ENCODE data around the gene CBR4.
"Not testable (repeated sequence)": the region's sequence is repeated elsewhere in the genome, so short reads cannot be mapped to it uniquely, and the experiment has no call there.

The CBR4 gene

DNA sequence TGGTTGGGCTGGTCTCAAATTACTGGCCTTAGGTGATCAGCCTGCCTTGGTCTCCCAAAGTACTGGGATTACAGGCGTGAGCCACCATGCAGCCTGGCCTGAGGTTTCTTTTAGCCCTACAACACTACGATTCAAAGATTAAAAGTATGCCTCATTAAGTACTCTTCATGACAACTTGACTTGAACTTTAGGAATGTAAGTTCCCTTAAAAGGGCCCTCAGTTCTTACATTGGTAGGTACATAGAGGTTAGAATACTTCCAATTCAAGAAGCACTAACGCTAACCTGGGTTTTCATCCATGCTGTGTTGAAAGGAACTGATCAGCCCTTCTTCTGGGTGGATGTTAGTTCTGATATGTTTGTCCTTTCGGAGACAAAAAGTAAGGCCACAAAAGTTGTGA is 15.1 kb downstream of the CBR4 start:
- DNase-seq (ENCODE audit: low read depth in 1 of 2, low spot score in 1 of 2) = no peak

DNA sequence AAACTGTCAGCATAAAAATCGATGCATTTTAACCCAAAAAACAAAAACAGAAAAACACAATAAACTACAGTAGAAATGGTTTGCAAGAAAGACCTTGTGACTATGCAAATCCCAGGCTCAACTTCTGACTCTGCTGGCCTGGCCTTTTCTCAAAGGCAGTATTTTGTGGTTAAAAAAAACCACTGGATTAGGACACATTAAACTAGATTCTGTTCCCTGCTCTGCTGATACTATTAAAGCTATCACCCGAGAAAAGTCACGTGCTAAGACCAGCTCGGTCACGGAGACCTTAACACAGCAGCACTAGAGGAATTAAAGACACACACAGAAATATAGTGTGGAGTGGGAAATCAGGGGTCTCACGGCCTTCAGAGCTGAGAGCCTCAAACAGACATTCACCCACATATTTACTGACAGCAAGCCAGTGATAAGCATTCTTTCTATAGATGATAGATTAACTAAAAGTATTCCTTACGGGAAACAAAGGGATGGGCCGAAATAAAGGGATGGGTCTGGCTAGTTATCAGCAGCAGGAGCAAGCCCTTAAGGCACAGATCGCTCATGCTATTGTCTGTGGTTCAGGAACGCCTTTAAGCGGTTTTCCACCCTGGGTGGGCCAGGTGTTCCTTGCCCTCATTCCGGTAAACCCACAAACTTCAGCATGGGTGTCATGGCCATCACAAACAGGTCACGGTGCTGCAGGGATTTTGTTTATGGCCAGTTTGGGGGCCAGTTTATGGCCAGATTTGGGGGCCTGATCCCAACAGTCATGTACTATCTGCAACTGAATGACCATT is 16.1 kb downstream of the CBR4 start:
- DNase-seq (ENCODE audit: low read depth in 1 of 2, low spot score in 1 of 2) = no peak

DNA sequence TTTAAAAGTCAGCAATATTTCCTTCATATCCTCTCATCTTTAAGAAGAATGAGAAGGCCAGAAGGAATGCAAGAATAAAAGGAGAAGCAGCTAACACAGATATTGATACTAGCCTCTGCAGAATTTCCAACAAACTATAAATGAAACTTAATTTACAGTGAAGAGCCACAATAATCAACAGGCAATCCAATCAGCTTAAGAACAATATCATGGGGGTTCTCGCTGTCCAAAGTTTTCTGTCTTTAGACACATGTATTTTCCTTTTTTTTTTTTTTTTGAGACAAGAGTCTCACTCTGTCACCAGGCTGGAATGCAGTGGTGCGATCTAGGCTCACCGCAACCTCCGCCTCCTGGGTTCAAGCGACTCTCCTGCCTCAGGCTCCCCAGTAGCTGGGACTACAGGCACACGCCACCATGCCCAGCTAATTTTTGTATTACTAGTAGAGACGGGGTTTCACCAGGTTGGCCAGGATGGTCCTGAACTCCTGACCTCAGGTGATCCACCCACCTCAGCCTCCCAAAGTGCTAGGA is 17.0 kb downstream of the CBR4 start:
- DNase-seq (ENCODE audit: low read depth in 1 of 2, low spot score in 1 of 2) = not testable (repeated sequence)

DNA sequence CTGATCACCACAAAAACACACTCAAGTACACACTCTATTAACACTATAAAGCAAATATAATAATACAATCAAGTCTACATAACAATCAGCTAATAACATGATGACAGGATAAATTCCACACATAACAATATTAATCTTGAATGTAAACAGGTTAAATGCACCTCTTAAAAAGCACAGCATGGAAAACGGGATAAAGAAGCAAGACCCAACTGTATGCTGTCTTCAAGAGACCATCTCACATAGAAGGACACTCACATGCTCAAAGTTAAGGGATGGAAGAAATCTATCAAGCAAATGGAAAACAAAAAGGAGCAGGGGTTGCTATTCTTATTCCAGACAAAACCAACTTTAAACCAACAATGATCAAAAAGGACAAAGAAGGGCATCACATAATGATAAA is 28.1 kb downstream of the CBR4 start:
- DNase-seq (ENCODE audit: low read depth in 1 of 2, low spot score in 1 of 2) = no peak

DNA sequence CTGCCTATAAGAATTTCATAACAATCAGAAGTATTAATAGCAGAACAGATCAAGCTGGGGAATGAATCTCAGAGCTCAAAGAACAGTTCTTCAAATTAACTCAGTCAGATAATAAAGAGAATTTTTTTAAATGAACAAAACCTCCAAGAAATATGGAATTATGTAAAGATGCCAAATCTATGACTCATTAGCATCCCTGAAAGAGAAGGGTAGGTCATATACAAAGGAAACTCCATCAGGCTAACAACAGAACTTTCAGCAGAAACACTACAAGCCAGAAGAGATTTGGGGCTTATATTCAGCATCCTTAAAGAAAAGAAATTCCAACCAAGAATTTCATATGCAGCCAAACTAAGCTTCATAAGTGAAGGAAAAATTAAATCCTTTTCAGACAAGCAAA is 28.6 kb downstream of the CBR4 start:
- DNase-seq (ENCODE audit: low read depth in 1 of 2, low spot score in 1 of 2) = no peak

DNA sequence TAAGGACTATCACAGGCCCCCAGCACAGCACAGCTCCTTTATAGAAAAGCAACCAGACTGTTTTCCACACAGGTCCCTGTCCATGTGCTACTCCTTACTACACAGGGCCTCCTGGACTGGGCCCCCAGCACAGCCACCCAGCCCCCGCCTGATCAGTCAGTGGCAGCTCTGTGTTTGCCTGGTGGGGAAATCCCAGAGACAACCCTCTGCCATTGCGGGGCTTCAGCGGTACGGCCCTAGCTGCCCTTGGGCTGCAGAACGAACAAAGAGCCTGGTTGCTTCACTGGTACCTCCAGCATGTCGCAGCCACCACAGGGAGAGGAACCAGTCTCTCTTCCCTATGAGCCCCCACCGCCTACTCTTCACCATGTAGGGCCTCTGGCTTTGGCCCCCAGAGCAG is 30.7 kb downstream of the CBR4 start:
- DNase-seq (ENCODE audit: low read depth in 1 of 2, low spot score in 1 of 2) = no peak

DNA sequence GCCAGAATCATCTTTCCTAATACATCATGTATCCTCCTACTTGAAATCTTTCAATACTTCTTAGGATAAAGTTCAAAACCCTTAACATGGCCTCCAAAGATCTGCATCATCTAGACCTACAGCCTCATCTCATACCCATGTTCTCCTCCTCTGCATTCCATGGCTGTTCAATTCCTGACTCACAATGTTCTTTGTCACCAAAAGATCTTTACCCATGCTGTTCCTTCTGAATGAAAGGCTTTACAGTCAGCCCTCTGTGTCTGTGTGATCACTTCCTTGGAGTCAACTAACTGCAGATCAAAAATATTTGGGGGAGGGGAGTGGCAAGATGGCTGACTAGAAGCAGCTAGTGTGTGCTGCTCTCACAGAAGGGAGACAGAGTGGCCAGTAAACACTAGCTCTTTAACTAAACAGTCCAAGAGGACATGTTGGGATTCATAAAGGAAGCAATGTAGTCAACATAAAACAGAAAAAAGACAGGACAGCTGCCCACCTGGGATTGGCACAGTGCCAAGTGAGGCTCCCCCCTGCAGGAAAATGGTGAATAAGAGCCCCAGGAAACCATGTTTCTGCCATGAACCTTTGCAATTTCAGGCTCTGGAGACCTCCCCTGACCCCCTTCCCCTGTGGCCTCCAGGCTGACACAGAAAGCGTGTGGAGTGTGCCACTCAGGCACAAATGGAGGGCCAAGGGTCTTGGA is 31.9 kb downstream of the CBR4 start:
- DNase-seq (ENCODE audit: low read depth in 1 of 2, low spot score in 1 of 2) = no peak

DNA sequence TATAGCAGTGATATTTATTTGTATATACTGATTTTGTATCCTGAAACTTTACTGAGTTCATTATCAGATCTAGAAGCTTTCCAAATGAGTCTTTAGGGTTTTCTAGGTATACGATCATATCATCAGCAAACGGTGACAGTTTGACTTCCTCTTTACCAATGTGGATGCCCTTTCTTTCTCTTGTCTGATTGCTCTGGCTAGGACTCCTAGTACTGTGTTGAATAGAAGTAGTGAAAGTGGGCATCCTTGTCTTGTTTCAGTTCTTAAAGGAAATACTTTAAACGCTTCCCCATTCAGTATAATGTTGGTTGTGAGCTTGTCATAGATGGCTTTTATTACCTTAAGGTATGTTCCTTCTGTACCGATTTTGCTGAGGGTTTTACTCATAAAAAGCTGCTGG is 37.5 kb downstream of the CBR4 start:
- no peak for DNase-seq (ENCODE audit: low read depth in 1 of 2, low spot score in 1 of 2)

DNA sequence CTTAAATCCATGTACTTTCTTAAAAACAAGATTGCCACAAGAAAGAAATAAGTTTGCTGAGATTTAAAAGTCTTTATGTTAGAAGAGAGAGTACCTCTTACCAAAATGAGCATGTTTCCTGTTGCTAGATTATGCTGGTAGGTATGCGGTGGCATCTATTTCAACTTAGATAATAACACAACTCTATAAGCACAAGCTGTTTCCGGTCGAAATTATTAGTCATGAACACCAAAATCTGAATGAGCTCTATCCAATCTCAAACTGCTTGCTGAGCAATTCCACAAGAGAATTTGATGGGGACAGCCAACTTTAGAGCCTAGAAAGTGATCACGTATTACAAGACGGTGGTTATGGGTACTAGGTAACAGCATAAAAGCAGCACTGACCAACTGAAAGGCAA is 49.3 kb downstream of the CBR4 start:
- no peak for DNase-seq (ENCODE audit: low read depth in 1 of 2, low spot score in 1 of 2)

DNA sequence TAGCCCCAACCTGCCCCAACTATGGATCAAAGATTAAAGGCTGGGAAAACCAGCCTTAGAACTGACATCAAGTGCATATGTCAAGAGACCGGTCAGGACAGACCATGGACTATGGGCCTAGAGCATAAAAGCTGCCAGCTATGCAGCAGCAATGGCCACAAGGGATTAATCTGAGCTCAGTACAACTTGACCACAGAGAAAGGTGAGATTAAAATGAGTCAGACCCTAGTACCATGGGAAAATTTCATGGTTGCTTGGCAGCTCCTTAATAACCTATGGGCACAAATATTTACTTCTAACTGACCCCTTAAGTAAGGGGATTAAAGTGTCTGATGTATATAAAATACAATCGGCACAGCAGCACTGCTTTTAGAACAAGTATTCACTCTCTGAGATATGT is 54.4 kb downstream of the CBR4 start:
- no peak for DNase-seq (ENCODE audit: low read depth in 1 of 2, low spot score in 1 of 2)

DNA sequence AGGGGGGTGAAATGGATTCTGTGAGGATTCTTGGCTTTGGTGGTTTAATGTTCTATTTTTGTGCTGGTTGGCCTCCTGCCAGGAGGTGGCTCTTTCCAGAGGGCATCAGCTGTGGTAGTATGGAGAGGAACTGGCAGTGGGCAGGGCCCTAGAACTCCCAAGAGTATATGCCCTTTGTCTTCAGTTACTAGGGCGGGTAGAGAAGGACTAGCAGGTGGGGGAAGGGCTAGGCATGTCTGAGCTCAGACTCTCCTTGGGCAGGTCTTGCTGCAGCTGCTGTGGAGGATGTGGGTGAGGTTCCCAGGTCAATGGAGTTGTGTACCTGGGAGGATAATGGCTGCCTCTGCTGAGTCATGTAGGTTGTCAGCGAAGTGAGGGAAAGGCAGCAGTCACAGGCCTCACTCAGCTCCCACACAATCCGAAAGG is 57.2 kb downstream of the CBR4 start:
- not testable (repeated sequence) for DNase-seq (ENCODE audit: low read depth in 1 of 2, low spot score in 1 of 2)

DNA sequence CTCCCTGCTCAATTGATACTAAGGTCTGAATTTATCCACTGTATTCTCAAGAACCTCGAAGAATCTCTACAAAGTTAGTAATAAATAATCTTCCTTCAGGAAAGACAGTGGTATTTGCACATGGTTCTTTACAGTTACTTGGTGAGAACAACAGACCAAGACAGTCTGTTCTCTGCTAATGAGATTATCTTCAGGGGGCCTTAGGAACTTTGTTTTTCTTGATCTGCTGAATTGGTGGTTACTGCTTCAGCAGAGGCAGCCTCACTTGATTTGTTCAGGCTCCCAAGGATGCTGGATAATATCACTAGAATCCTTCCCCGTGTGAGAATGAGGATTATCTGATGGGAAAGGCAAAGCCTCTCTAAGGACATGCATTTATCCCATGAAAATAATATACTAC is 64.8 kb downstream of the CBR4 start:
- no peak for DNase-seq (ENCODE audit: low read depth in 1 of 2, low spot score in 1 of 2)

DNA sequence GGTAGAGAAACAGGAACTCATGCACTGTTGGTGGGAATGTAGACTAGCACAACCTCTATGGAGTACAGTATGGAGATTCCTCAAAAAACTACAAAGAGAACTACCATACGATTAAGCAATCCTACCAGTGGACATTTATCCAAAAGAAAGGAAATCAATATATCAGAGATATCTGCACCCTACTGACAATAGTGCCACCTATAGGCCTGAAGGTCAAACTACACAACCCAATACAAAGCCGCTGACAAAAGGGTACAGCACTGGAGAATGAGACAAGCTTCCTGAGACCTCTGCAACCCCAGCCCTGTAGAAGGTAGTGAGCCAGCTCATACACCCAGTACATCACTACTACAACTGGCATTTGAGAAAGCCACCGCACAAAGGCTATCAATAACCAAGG is 67.1 kb downstream of the CBR4 start:
- DNase-seq (ENCODE audit: low read depth in 1 of 2, low spot score in 1 of 2) = no peak
